ENCODE data around the gene TINAGL1.

- TF ChIP-seq EZH2 (IDR thresholded peaks at IDR 0.05; ENCODE audit: insufficient read depth, poor library complexity, severe bottlenecking), result no peak
- TF ChIP-seq EZH2phosphoT487 (IDR thresholded peaks at IDR 0.05; ENCODE audit: insufficient read depth, low read depth), result no peak
Measured at GRCh38 chr1:31539329-31539728, 37.0 kb upstream of the TINAGL1 start.
